IPS DF 4.7 (cell line): ENCODE results near the gene LRTM1.

Experiments
- DNase-seq: peaks from one replicate; pipeline ENCODE4 v3.0.0-alpha.2; 2013; ENCODE audit warnings: low spot score; ENCODE audit errors: extremely low read depth

LRTM1 gene

GRCh38 chr3:54940971-54941370, 13.1 kb upstream of the LRTM1 start:
- DNase-seq = no peak

GRCh38 chr3:54939557-54940300, 11.9 kb upstream of the LRTM1 start:
- no peak for DNase-seq

GRCh38 chr3:54936561-54936960, 8.7 kb upstream of the LRTM1 start:
- DNase-seq = no peak

GRCh38 chr3:54935869-54936268, 8.0 kb upstream of the LRTM1 start:
- no peak for DNase-seq

GRCh38 chr3:54932606-54933005, 4.7 kb upstream of the LRTM1 start:
- DNase-seq = no peak

- no peak for DNase-seq
Observed at GRCh38 chr3:54931182-54931581, 3.3 kb upstream of the LRTM1 start.

- no peak for DNase-seq
Observed at GRCh38 chr3:54918516-54918915, 9.3 kb downstream of the LRTM1 start.

- DNase-seq = no peak
Observed at GRCh38 chr3:54917862-54918261, 10.0 kb downstream of the LRTM1 start.

GRCh38 chr3:54917174-54917573, 10.7 kb downstream of the LRTM1 start:
- DNase-seq = no peak

GRCh38 chr3:54916732-54917131, 11.1 kb downstream of the LRTM1 start:
- DNase-seq = no peak

GRCh38 chr3:54915976-54916375, 11.9 kb downstream of the LRTM1 start:
- DNase-seq = no peak

- no peak for DNase-seq
Observed at GRCh38 chr3:54915181-54915580, 12.7 kb downstream of the LRTM1 start.

- DNase-seq = no peak
Observed at GRCh38 chr3:54914180-54914579, 13.7 kb downstream of the LRTM1 start.

GRCh38 chr3:54909191-54909590, 18.7 kb downstream of the LRTM1 start:
- DNase-seq = no peak

GRCh38 chr3:54906763-54907162, 21.1 kb downstream of the LRTM1 start:
- DNase-seq = no peak

GRCh38 chr3:54905920-54906319, 21.9 kb downstream of the LRTM1 start:
- DNase-seq = no peak

- DNase-seq = no peak
Observed at GRCh38 chr3:54905261-54905888, 22.5 kb downstream of the LRTM1 start.

GRCh38 chr3:54901906-54902685, 25.8 kb downstream of the LRTM1 start:
- DNase-seq = no peak

GRCh38 chr3:54900838-54901591, 26.8 kb downstream of the LRTM1 start:
- no peak for DNase-seq

- DNase-seq = no peak
Observed at GRCh38 chr3:54899273-54899672, 28.6 kb downstream of the LRTM1 start.

GRCh38 chr3:54897028-54897711, 30.7 kb downstream of the LRTM1 start:
- DNase-seq = no peak
